ENCODE data around the gene METAP2.

DNA sequence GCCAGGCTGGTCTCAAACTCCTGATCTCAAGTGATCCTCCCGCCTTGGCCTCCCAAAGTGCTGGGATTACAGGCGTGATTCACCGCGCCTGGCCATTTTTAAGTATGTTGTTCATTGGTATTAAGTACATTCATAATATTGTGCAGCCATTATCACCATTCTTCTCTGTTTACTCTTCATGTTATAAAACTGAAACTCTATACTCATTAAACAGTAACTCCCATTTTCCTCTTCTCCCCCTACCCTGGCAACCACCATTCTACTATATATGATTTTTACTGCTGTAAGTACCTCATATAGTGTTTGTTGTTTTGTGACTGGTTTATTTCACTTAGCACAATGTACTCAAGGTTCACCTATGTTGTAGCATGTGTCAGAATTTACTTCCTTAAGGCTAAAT, 23.1 kb downstream of the METAP2 start:
- TF ChIP-seq, protein P1, sequence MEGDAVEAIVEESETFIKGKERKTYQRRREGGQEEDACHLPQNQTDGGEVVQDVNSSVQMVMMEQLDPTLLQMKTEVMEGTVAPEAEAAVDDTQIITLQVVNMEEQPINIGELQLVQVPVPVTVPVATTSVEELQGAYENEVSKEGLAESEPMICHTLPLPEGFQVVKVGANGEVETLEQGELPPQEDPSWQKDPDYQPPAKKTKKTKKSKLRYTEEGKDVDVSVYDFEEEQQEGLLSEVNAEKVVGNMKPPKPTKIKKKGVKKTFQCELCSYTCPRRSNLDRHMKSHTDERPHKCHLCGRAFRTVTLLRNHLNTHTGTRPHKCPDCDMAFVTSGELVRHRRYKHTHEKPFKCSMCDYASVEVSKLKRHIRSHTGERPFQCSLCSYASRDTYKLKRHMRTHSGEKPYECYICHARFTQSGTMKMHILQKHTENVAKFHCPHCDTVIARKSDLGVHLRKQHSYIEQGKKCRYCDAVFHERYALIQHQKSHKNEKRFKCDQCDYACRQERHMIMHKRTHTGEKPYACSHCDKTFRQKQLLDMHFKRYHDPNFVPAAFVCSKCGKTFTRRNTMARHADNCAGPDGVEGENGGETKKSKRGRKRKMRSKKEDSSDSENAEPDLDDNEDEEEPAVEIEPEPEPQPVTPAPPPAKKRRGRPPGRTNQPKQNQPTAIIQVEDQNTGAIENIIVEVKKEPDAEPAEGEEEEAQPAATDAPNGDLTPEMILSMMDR (IDR thresholded peaks at IDR 0.05): no peak
- no peak for TF ChIP-seq POLR2A (IDR thresholded peaks at IDR 0.05)
